ENCODE measurements around the gene TENM4. TPM values are rescaled to one million over a fixed set of nuclear protein-coding genes. Genes with fewer than 3 reads are reported as not detected.
A peak's percentile ranks its signal among the peaks of the same experiment; 100 is the strongest.

The TENM4 gene
- total RNA-seq, 1 donor from 2014 or later, result 117 TPM

- H3K27me3 Mint-ChIP-seq, result peaks cover 22% of the 10 kb centered on the region
- peaks cover 35% of the 10 kb centered on the region for H3K4me1 Mint-ChIP-seq (ENCODE audit: low read depth)
- peak overlapping the region; percentile 96 for H3K27ac Mint-ChIP-seq
- no peaks in the 10 kb centered on the region for H3K36me3 Mint-ChIP-seq (ENCODE audit: insufficient read depth)
- peak; percentile 26 for TF ChIP-seq CTCF (IDR thresholded peaks at IDR 0.05; ENCODE audit: unreplicated experiment)
- DNase-seq (ENCODE audit: low spot score, unreplicated experiment), result peak; percentile 45
- peak overlapping the region; percentile 90 for H3K4me3 Mint-ChIP-seq (ENCODE audit: low read depth)
- no peaks in the 10 kb centered on the region for H3K9me3 Mint-ChIP-seq (ENCODE audit: low read depth)
Observed at GRCh38 chr11:79439886-79440570, 802 bp downstream of the TENM4 start.

GRCh38 chr11:79439410-79439885, 1.4 kb downstream of the TENM4 start:
- Mint-ChIP-seq H3K27me3 (peaks cover 22% of the 10 kb centered on the region), H3K36me3 (ENCODE audit: insufficient read depth) (no peaks in the 10 kb centered on the region), H3K9me3 (ENCODE audit: low read depth) (no peaks in the 10 kb centered on the region), H3K27ac (peak overlapping the region; percentile 96), H3K4me1 (ENCODE audit: low read depth) (peaks cover 40% of the 10 kb centered on the region), H3K4me3 (ENCODE audit: low read depth) (peak overlapping the region; percentile 87)
- no peak for DNase-seq (ENCODE audit: low spot score, unreplicated experiment)
- no peak for TF ChIP-seq CTCF (IDR thresholded peaks at IDR 0.05; ENCODE audit: unreplicated experiment)

- peaks cover 46% of the 10 kb centered on the region for H3K4me1 Mint-ChIP-seq (ENCODE audit: low read depth)
- H3K27me3 Mint-ChIP-seq, result peaks cover 22% of the 10 kb centered on the region
- peak overlapping the region; percentile 96 for H3K27ac Mint-ChIP-seq
- no peak for TF ChIP-seq CTCF (IDR thresholded peaks at IDR 0.05; ENCODE audit: unreplicated experiment)
- no peaks in the 10 kb centered on the region for H3K9me3 Mint-ChIP-seq (ENCODE audit: low read depth)
- H3K36me3 Mint-ChIP-seq (ENCODE audit: insufficient read depth), result no peaks in the 10 kb centered on the region
- H3K4me3 Mint-ChIP-seq (ENCODE audit: low read depth), result peak overlapping the region; percentile 87
- DNase-seq (ENCODE audit: low spot score, unreplicated experiment), result no peak
Observed at GRCh38 chr11:79438631-79439409, 2.0 kb downstream of the TENM4 start.

- DNase-seq (ENCODE audit: low spot score, unreplicated experiment), result no peak
- H3K4me3 Mint-ChIP-seq (ENCODE audit: low read depth), result peak overlapping the region; percentile 87
- peaks cover 16% of the 10 kb centered on the region for H3K27me3 Mint-ChIP-seq
- peak overlapping the region; percentile 96 for H3K27ac Mint-ChIP-seq
- no peaks in the 10 kb centered on the region for H3K9me3 Mint-ChIP-seq (ENCODE audit: low read depth)
- TF ChIP-seq CTCF (IDR thresholded peaks at IDR 0.05; ENCODE audit: unreplicated experiment), result no peak
- H3K4me1 Mint-ChIP-seq (ENCODE audit: low read depth), result peaks cover 53% of the 10 kb centered on the region
- no peaks in the 10 kb centered on the region for H3K36me3 Mint-ChIP-seq (ENCODE audit: insufficient read depth)
Observed at GRCh38 chr11:79437981-79438630, 2.7 kb downstream of the TENM4 start.

Data from progenitor cell of endocrine pancreas (in vitro differentiated cells).